IPS-NIHi11 (cell line): ENCODE measurements around the gene FNDC5.
"Not testable (repeated sequence)": the region's sequence is repeated elsewhere in the genome, so short reads cannot be mapped to it uniquely, and the experiment has no call there.

Experiments
- DNase-seq: peaks from one replicate; pipeline ENCODE4 v3.0.0; 2012; ENCODE audit warnings: mixed read lengths, low spot score

FNDC5 gene

DNA sequence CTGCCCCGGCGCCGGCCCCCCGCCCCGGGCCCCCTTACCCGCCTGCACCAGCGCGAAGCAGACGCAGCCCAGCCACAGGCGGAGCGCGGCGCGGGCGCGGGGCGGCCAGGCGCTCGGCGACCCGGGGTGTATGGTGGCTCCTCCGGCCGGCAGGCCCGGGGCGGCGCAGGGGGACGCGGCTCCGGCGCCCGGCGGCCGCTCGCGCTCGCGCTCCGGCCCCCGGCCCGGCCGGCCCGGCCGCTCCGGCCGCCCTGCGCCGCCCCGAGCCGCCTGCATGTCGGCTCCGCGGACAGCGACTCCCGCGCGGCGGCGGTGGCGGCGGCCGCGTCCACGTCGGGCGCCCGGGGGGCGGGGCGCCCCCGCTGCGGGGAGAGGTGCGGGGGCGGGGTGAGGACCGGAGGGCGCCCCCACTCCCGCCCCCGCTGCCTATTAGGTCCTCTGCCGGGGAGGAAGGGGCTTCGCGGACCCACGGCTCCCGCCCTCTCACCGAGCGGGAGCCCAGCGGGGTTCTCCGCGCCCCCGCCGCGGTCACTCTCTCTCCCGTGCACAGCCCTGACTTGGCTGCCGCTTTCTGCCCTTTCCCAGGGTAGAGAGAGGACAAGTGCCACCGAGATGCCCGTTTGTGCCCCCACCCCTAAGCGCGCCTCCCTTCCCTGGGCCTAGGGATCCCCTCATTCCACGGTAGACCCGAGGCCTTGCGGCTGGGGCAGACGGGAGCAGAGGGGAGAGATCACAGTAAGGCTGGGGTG is at the start of gene FNDC5:
TSS of gene FNDC5 (minus strand) at position 298 of the 749 bp plus-strand sequence.
- DNase-seq: peak; percentile 83

DNA sequence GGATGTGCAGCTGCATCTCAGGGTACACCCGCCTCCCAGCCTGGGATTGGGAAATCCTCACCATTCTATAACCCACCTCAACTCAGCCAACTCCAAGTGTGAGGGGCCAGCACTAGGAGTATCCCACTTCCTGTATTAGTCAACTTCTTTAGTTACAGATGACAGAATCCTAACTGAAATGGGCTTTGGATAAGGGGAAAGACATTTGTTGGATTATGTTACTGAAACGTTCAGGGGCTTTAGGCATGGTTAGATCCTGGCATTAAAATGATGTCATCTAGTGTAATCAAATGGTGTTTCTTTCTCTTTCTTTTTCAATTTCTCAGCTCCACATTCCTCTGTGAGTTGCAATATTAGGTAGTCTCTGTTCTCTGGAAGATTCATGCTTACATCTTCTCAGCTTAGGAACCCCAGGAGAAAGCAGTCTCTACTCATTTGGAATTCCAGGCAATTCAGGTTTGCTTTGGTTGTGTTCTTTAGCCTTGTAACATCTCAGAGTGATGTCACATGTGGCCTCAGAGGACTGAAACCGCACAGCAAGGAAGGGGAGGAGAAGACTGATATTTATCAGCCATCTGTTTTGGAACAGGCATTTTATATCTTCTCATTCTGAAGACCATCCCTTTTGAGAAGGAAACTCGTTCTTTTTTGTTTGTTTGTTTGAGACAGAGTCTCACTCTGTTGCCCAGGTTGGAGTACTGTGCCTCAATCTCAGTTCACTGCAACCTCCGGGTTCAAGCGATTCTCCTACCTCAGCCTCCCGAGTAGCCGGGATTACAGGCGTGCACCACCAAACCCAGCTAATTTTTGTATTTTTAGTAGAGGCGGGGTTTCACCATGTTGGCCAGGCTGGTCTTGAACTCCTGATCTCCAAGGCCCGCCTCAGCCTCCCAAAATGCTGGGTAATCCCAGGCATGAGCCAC is 49.4 kb upstream of the FNDC5 start:
- no peak for DNase-seq

DNA sequence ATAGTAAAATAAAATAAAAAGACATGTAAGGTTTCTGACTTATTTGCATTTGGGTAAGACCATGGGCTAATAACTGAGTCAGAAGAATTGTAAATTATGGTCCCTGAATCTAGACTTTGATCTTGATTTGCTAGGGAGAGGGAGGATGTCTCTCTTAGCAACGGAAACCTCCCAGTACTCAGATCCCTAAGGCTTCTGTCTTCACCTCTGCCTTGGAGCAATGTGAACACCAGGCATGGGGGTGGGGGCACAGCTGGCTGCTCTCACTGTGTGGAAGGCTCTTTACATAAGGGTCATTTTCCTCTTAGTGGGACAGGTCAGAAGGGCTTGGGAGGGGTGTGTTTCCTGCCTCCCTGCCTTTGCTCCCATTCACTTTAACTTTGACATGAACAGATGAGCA is 47.5 kb upstream of the FNDC5 start:
- no peak for DNase-seq

DNA sequence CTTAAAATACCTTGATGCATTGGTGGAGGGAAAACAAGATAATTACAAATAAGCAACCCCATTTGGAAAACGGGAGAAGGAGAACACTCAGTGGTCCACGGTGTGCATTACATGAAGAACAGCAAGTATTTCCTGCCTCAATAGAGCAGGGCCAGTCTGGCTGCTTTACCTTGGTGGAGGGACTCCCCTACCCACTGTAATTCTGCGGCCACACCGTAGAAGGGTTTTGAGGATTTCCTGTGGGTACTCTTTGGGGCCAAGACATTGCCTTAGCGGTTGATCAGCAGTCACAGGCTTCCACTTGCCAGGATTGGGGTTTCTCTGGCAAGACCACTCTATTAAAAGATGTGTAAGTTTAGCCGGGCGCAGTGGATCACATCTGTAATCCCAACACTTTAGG is 46.8 kb upstream of the FNDC5 start:
- no peak for DNase-seq

DNA sequence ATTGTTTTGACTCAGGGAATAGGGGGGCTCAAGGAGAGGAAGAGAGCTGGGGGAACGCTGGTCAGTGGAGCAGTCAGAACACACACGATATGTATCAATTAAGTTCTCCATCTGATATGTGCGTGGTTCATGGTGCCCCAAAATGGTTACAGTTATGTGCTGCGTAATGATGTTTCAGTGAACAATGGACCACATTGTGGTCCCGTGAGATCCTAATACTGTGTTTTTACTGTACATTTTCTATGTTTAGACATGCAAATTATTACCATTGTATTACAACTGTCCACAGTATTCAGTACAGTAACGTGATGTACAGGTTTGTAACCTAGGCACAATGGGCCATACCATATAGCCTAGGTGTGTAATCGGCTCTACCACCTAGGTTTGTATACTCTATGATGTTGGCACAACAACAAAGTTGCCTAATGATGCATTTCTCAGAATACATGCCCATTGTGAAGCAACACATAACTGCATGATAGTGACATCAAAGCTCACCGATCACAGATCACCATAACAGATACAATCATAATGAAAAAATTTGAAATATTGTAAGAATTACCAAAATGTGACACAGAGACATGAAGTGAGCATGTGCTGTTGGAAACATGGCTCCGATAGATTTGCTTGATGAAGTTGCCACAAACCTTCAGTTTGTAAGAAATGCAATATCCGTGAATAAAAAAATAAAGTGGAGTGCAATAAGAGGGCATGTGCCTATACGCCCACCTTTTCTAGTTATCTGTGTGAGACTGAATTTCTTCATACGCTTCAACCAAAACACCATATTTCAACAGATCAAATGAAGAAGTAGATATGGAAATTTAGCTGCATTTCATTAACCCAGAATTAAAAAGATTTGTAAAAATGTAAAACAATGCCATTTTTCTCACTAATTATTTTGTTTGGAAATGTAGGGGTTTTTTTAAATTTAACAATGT is 45.3 kb upstream of the FNDC5 start:
- DNase-seq: no peak

DNA sequence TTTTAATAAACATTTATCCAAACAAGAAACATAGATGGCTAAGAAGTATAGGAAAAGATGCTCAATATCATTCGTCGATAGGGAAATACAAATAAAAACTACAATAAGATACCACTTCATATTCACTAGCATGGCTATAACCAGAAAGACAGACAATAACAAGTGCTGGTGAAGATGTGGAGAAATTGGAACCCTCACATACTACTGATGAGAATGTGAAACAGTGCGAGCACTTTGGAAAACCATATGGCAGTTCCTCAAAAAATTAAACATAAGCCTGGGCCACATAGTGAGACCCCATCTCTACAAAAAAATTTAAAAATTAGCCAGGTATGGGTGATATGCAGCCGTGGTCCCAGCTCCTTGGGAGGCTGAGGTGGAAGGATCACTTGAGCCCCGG is 39.6 kb upstream of the FNDC5 start:
- no peak for DNase-seq

DNA sequence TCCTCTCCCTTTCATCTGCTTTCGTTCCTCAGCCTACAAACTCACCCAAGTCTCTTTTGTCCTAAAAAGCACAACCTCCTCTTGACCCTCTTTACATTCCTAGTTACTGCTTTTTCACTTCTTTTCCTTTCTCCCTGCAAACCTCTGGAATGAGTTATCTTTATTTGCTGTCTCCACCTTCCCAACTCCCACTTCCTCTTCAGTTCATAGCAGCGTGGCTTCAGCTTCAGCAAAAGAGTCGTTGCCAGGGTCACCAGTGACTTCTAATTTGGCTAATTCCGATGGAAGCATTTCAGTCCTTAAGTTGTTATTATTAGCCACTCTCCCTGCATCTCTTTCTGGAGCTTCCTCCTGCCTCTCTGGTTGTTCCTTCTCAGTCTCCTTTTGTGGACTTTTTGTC is 36.7 kb upstream of the FNDC5 start:
- DNase-seq: no peak

DNA sequence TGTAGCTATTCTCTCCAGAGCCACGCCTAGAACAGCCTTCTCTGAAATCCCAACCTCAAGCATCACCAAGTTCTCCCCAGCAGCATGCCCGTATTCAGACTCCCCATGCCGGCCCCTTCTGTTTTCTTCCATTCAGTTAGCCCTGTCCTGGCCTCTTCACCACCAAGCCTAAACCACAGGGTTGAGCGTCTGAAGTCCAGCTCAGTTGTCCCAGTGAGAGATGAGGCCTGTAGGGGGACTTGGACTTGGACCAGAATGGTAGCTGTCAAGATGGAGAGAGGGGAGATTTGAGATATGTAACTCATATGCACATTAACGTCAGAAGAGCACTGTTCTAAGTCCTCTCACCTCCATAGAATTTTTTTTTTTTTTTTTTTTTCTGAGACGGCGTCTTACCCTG is 35.9 kb upstream of the FNDC5 start:
- DNase-seq: no peak

DNA sequence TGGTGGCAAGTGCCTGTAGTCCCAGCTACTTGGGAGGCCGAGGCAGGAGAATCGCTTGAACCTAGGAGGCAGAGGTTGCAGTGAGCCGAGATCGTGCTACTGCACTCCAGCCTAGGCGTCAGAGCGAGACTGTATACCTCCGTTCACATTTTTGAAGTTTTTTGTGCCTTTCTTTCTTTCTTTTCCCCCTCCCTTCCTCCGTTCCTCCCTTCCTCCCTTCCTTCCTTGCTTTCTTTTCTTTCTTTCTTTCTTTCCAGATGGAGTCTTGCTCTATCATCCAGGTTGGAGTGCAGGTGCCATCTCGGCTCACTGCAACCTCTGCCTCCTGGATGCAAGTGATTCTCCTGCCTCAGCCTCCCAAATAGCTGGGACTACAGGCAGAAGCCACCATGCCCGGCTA is 34.9 kb upstream of the FNDC5 start:
- DNase-seq: not testable (repeated sequence)

DNA sequence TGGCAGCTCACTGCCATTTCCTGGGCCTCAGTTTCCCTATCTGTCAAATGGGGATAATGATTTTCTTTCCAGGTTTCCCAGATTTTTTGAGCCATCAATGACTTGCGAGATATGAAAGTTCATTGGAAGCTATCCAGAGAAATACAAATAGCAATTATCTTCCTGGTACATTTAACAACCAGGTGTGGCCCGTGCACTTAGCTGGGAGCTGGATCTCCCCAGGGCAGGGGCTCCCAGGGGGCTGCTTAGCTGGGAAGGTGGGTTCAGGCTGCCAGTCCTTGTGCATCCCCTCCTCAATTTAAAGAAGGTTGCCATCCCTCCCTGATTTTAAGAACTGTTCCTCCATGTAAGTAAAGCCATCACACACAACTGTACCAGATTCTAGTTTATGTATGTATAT is 34.1 kb upstream of the FNDC5 start:
- DNase-seq: no peak

DNA sequence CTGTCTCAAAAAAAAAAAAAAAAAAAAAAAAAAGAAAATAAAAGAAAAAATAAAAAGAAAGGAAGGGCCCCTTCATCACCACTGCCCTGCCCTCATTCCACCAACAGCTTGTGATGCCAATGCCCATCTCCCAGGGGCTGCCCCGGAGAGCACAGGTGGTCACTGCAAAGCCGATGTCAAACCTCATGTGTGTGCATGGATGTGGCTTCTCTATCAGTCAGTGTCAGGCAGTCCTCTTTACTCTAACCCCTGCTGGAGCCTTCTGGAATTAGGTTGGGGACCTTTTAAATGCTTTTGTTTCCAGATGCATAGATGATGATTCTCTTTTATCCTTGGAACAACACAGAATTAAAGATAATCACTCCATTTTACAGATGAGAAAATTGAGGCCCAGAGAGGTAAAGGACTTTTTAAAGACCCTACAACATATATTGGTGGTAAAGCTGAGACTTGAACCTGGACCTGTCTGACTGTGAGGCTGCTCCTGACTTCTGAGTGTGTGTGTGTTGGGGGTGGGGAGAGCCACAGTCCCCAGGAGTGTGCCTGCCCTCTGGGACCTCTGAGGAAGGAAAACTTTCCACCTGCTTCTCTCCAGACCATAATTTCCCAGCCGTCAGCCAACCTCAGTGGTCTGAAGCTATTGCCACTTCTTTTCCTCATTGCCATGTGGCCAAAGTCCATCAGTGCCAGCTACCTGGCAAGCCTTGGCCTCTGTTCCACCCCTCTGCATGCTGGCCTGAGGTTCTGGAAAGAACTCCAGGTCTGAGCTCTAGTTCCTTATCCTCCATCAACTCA is 33.5 kb upstream of the FNDC5 start:
- DNase-seq: no peak

DNA sequence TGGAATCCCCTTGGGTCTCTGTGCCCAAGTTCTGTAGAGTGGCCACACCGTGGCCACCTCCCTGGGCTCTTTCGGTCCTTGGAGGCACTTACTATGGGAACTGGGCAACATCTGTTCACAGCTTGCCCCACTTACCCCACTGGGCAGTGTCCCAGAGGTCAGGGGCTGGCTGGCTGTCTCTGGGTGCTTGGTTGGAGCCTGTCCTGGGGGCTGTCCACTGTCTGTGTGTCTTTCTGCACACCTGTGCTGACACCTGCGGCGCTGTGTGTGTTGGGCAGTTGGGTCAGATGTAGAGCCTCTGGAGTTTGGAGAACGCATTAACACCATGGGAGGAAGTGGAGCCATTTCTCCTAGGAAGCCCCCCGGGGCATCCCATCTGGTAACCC is 31.8 kb upstream of the FNDC5 start:
- no peak for DNase-seq

DNA sequence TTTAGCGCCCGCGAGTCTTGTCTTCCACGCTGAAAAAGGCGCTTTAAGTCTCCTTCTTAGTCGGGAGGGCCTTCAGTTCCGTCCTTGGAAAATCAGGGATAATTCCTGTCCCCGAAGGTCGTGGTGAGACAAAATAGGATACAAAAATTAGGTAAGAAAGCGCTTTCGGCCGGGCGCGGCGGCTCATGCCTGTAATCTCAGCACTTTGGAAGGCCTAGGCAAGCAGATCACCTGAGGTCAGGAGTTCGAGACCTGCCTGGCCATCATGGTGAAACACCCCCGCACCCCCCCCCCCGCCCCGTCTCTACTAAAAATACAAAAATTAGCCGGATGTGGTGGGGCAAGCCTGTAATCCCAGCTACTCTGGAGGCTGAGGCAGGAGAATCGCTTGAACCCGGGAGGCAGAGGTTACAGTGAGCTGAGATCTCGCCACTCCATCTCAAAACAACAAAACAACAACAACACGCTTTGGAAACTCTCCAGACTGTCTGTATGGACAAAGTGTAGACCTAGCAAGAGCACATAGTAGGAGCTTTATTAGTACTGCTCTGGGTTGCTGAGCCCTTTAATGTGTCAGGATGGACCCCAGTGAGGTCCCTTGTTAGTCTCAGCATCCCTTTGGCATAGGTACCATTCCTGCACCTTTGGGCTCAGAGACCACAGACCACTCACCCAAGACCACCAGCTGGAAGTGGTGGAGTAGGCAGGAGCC is 31.3 kb upstream of the FNDC5 start:
- DNase-seq: no peak

DNA sequence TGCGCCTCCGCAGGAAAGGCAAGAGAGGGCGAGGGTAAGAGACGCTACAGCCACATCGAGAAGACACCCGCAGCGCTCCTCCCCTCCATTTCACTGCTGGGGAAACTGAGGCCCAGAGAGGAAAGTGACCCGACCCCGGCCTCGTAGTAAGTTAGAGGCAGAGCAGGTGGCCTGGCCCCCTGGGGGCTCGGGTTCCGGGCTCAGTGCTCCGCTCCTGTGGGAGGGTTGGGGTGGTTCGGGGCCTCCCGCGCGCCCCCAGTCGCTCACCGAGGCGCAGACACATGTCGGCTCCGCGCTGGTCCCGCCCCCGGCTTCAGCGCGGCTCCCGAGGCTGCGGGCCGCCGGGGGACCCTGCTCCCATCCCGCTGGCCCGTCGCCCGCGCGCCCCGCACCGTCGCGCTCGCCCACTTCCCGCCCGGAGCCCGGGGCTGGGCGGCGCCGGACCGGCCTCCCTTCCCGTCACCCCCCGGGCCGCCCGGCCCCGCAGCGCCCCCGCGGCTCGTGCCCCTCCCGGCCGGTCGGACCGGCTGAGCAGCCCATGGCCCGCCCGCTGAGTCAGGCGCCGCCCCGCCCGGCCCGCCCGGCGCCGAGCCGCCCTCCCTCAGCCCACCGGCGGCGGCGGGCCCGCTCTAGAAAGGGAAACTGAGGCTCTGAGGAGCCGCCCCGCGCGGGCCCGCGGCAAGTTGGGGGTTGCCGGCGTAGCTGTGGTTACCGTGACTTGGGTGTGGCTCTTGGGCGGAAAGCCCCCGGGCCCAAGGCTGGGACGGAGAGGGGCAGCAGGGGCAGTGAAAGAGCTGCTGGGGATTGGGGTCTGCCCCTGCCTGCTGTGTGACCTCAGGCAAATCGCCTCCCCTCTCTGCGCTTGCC is 30.5 kb upstream of the FNDC5 start, which contains the start of gene TMEM54:
TSS of gene TMEM54 (minus strand) at position 434 of the 867 bp plus-strand sequence. CDS start at position 283, 151 bp downstream.
- DNase-seq: peak; percentile 81

DNA sequence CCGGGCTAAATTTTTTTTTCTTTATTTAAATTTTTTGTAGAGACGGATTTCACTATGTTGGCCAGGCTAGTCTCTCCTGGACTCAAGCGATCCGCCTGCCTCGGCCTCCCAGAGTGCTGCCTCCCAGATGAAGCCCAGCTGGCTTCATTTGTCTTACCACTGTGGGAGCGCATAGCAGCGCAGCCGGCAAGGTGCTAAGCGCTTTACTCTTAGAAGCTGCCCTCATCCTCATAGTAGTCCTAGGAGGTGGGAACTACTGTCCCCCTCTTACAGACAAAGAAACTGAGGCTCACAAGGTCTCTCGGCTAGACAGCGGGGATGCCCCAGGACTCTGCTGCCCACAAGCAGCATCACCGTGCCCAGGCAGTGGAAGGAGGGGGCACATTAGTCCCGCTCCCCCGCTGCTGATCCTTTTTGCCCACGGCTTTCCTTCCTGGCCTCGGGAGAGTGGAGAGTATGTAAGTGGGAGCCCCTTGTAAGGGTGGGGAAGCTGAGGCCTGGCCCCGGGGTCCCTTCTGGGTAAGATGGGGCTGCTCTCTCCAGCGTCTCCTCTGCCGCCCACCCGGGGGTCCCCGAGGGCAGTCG is 29.8 kb upstream of the FNDC5 start:
- DNase-seq: peak; percentile 32

DNA sequence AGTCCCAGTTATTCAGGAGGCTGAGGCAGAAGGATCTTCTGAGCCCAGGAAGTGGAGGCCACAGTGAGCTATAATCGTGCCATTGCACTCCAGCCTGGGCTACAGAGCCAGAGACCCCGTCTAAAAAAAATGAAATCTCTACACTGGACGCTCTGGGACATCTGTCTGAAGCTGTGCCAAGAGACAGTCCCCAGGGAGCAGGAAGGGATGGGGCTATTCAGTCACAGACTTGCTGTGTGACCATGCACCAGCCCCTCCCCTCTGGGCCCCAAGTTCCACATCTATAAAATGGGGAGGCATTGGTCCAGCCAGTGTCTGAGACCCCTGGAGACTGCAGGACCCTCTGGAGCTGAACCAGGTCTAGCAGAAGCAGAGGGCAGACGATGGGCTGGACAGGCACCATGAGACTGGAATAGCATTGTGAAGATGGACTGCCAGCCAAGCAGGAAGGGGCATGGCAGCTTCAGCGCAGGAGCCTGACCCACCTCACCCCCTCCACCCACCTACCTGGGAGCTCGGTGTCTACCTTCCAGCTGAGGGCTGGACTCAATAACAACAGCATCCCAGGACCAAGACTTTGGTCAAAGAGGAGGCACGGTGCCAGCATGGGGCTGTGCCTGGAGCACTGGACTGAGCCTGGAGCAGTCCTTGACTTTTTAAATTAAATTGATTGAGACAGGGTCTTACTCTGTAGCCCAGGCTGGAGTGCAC is 29.0 kb upstream of the FNDC5 start:
- DNase-seq: no peak

DNA sequence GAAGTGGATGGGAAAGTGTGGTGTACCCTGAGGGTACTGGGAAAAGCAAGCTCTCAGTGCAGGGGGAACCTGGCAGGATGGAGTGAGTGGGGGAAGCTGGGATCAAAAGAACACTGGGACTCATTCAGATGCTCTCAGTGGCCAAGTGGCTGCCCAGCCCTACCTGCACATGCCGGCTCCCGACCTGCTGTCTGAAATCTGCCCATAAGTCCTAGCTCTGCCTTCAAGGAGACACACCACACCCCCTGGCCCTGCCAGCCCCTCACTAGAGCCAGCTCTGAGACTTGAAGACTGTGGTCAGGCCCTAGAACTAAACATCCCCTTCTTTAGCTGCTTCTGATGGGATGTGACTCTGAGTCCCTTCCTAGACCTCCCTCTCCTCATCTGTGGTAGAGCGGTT is 28.2 kb upstream of the FNDC5 start:
- DNase-seq: no peak

DNA sequence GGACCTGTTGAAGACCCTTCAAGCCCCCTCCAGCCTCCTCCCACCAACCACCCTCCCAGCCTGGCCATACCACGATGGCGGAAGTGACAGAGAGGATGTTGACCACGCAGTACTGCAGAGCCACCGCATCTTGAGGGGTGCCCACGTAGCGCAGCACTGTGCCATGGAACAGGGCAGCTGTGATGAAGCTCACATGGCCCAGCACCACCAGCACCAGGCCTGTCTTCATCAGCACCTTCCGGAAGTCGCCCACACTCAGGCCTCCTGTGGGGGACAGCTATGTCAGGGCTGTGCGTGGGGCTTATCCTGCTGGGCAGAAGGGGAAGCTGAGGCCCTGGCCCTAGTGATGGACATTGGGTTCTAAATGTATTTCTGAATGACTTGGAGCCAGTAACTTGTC is 27.3 kb upstream of the FNDC5 start:
- DNase-seq: no peak
